Liver (tissue), 3 donors: ENCODE measurements around the gene CTBP1.

Experiments
- ATF3 ChIP-seq: IDR thresholded peaks from 2 replicates; pipeline ENCODE4 v1.6.1; 2016; ENCODE audit warnings: antibody characterized with exemption
- CTCF ChIP-seq: fragments of 150-350 bp; IDR thresholded peaks from 2 replicates; pipeline ENCODE4 v1.5.1; 2017; ENCODE audit warnings: improper control_type of control experiment, low read depth, low read length; ENCODE audit not compliant: missing input control
- FOXA1 ChIP-seq: IDR thresholded peaks from 2 replicates; pipeline ENCODE4 v1.6.1; 2016; ENCODE audit warnings: antibody characterized with exemption
- JUND ChIP-seq, 2 donors: IDR thresholded peaks; 2 replicates each; pipeline ENCODE4 v1.6.1; 2016; ENCODE audit warnings: antibody characterized with exemption in 2 of 2
- MAX ChIP-seq: IDR thresholded peaks from 2 replicates; pipeline ENCODE4 v1.6.1; 2016; ENCODE audit warnings: antibody characterized with exemption
- NR2F2 ChIP-seq: IDR thresholded peaks from 2 replicates; pipeline ENCODE4 v1.6.1; 2016; ENCODE audit warnings: antibody characterized with exemption
- RAD21 ChIP-seq, 2 donors: IDR thresholded peaks; 2 replicates each; pipeline ENCODE4 v1.6.1; 2016; ENCODE audit warnings: antibody characterized with exemption in 2 of 2, mild to moderate bottlenecking in 2 of 2
- TAF1 ChIP-seq: conservative IDR thresholded peaks from 2 replicates; pipeline ENCODE4 v1.6.1; 2016; ENCODE audit warnings: antibody characterized with exemption, mild to moderate bottlenecking
- donor health status: healthy.
- donor health status: healthy.

- TF ChIP-seq CTCF, result no peak
- no peak for TF ChIP-seq FOXA1
- no peak for TF ChIP-seq JUND (IDR thresholded peaks at IDR 0.05)
- no peak for TF ChIP-seq ATF3
- no peak for TF ChIP-seq TAF1
- no peak for TF ChIP-seq NR2F2
- TF ChIP-seq MAX, result no peak
- no peak for TF ChIP-seq RAD21 (IDR thresholded peaks at IDR 0.05)
Measured at GRCh38 chr4:1264942-1265341, 16.0 kb upstream of the CTBP1 start.
